H1 (cell line): Measurements from ENCODE around the gene CGRRF1. TPM values are rescaled to one million over a fixed set of nuclear protein-coding genes. Genes with fewer than 3 reads are reported as not detected.

Source experiments
- CTCF ChIA-PET: fragments of 300-600 bp; sonication (Branson Sonifier 250); formaldehyde crosslinking; loops from one replicate; lab custom pipeline; 2021; ENCODE audit not compliant: partially characterized antibody; lab: Charles Lee
- POLR2A ChIA-PET: fragments of 300-600 bp; sonication (Branson Sonifier 250); formaldehyde crosslinking; loops from one replicate; lab custom pipeline; 2021; ENCODE audit warnings: inconsistent platforms; ENCODE audit not compliant: partially characterized antibody; lab: Charles Lee
- DNase-seq, 2 experiments: peaks; one replicate each; pipeline versions ENCODE4 v3.0.0 to v3.0.0-alpha.2; 2010 to 2022; ENCODE audit warnings: low spot score in 2 of 2, low read depth in 1 of 2, mixed read lengths in 1 of 2
- FAIRE-seq: peaks from 2 replicates; lab custom pipeline; 2011; peaks lifted over from hg19 to GRCh38; lab: Jason Lieb, UNC
- H2AFZ ChIP-seq: 2 replicates; pipeline ENCODE4 v1.8.1; 2012; ENCODE audit warnings: low read length, inconsistent platforms
- H2AK5ac ChIP-seq: 2 replicates; pipeline ENCODE4 v1.6.1; 2013; ENCODE audit warnings: low read depth, low read length
- H2BK120ac ChIP-seq: replicated peaks from 2 replicates; pipeline ENCODE3; 2013; ENCODE audit warnings: low read depth, low read length, inconsistent platforms
- H2BK12ac ChIP-seq: 2 replicates; pipeline ENCODE4 v1.6.1; 2013; ENCODE audit warnings: low read depth, low read length
- H2BK15ac ChIP-seq: 2 replicates; pipeline ENCODE4 v1.6.1; 2013; ENCODE audit warnings: low read length
- H2BK20ac ChIP-seq: 2 replicates; pipeline ENCODE4 v1.6.1; 2013; ENCODE audit warnings: low read length
- H2BK5ac ChIP-seq: 2 replicates; pipeline ENCODE4 v1.6.1; 2013; ENCODE audit warnings: low read depth, low read length
- H3K14ac ChIP-seq: 2 replicates; pipeline ENCODE4 v1.6.1; 2013; ENCODE audit warnings: inconsistent platforms; ENCODE audit not compliant: insufficient read length
- H3K18ac ChIP-seq: 2 replicates; pipeline ENCODE4 v1.6.1; 2013; ENCODE audit warnings: low read length; ENCODE audit errors: extremely low read depth
- H3K23ac ChIP-seq: 2 replicates; pipeline ENCODE4 v1.6.1; 2013; ENCODE audit warnings: inconsistent platforms; ENCODE audit not compliant: insufficient read length
- H3K23me2 ChIP-seq: 2 replicates; pipeline ENCODE4 v1.6.1; 2013; ENCODE audit warnings: low read depth, low read length
- H3K27ac ChIP-seq: 2 replicates; pipeline ENCODE4 v1.6.1; 2011; ENCODE audit warnings: low read depth, low read length, inconsistent platforms
- H3K27me3 ChIP-seq, 4 experiments: replicated peaks in 1 of 4; 1 replicate in 1 of 4; 2 replicates in 3 of 4; pipeline versions ENCODE4 v1.6.1 to v1.8.1; 2011 to 2013; ENCODE audit warnings: low read length in 3 of 4, mild to moderate bottlenecking in 3 of 4, inconsistent platforms in 2 of 4, mixed read lengths in 2 of 4, moderate library complexity in 1 of 4; ENCODE audit not compliant: control insufficient read depth in 3 of 4, insufficient read depth in 3 of 4; ENCODE audit errors: extremely low read depth in 1 of 4
- H3K36me3 ChIP-seq, 4 experiments: 2 replicates each; pipeline versions ENCODE4 v1.6.1 to v1.8.1; 2011 to 2013; ENCODE audit warnings: mild to moderate bottlenecking in 4 of 4, low read length in 3 of 4, moderate library complexity in 2 of 4, control low read depth in 1 of 4, inconsistent platforms in 1 of 4; ENCODE audit not compliant: insufficient read depth in 4 of 4, control insufficient read depth in 2 of 4
- H3K4ac ChIP-seq: replicated peaks from 2 replicates; pipeline ENCODE3; 2013; ENCODE audit warnings: low read length, low read depth, mixed read lengths, inconsistent platforms; ENCODE audit not compliant: insufficient read length
- H3K4me1 ChIP-seq, 4 experiments: replicated peaks in 1 of 4; 1 replicate in 1 of 4; 2 replicates in 3 of 4; pipeline versions ENCODE4 v1.6.1 to v1.8.1; 2011 to 2013; ENCODE audit warnings: low read length in 3 of 4, inconsistent platforms in 2 of 4, mixed read lengths in 1 of 4; ENCODE audit not compliant: insufficient read depth in 4 of 4, control insufficient read depth in 3 of 4
- H3K4me2 ChIP-seq, 2 experiments: 2 replicates each; pipeline versions ENCODE4 v1.6.1 to v1.8.1; 2011 to 2013; ENCODE audit warnings: low read depth in 2 of 2, low read length in 2 of 2, control low read depth in 1 of 2, inconsistent platforms in 1 of 2, mild to moderate bottlenecking in 1 of 2; ENCODE audit not compliant: insufficient read depth in 1 of 2
- H3K4me3 ChIP-seq, 4 experiments: fragments of 200-600, 300-600 bp in 1 of 4; sonication (generic), shearing (Covaris generic), sonication (Bioruptor Twin) in 1 of 4; 2 replicates each; pipeline versions ENCODE4 v1.5.1 to v1.8.1; 2011 to 2016; ENCODE audit warnings: low read length in 4 of 4, low read depth in 3 of 4, control low read depth in 2 of 4, inconsistent platforms in 2 of 4, mild to moderate bottlenecking in 2 of 4, mixed read lengths in 1 of 4, moderate library complexity in 1 of 4; ENCODE audit not compliant: insufficient read depth in 2 of 4; ENCODE audit errors: extremely low read depth in 1 of 4
- H3K56ac ChIP-seq: replicated peaks from 2 replicates; pipeline ENCODE3; 2013; ENCODE audit warnings: low read depth, mild to moderate bottlenecking, mixed read lengths, low read length, inconsistent platforms; ENCODE audit not compliant: insufficient read length
- H3K79me1 ChIP-seq: 2 replicates; pipeline ENCODE4 v1.6.1; 2013; ENCODE audit warnings: low read depth, low read length, control low read depth
- H3K79me2 ChIP-seq, 2 experiments: 2 replicates each; pipeline versions ENCODE4 v1.6.1 to v1.8.1; 2012 to 2013; ENCODE audit warnings: low read length in 2 of 2, mild to moderate bottlenecking in 2 of 2, inconsistent platforms in 1 of 2; ENCODE audit not compliant: insufficient read depth in 2 of 2, control insufficient read depth in 1 of 2
- H3K9ac ChIP-seq, 4 experiments: replicated peaks in 1 of 4; 1 replicate in 1 of 4; 2 replicates in 3 of 4; pipeline versions ENCODE4 v1.6.1 to v1.8.1; 2011 to 2013; ENCODE audit warnings: low read depth in 3 of 4, low read length in 3 of 4, control low read depth in 2 of 4, mild to moderate bottlenecking in 2 of 4, moderate library complexity in 2 of 4, inconsistent platforms in 1 of 4; ENCODE audit errors: extremely low read depth in 1 of 4
- H3K9me3 ChIP-seq, 2 experiments: 2 replicates each; pipeline versions ENCODE4 v1.6.1 to v1.8.1; 2012 to 2013; ENCODE audit warnings: mild to moderate bottlenecking in 2 of 2, moderate library complexity in 2 of 2, control low read depth in 1 of 2, inconsistent platforms in 1 of 2, low read depth in 1 of 2, low read length in 1 of 2, mixed read lengths in 1 of 2; ENCODE audit not compliant: insufficient read depth in 2 of 2
- H4K20me1 ChIP-seq, 2 experiments: replicated peaks in 1 of 2; 2 replicates each; pipeline versions ENCODE3 to v1.8.1; 2011 to 2013; ENCODE audit warnings: inconsistent platforms in 2 of 2, low read length in 2 of 2, mild to moderate bottlenecking in 1 of 2; ENCODE audit not compliant: insufficient read depth in 2 of 2, control insufficient read depth in 1 of 2
- H4K5ac ChIP-seq: 2 replicates; pipeline ENCODE4 v1.6.1; 2013; ENCODE audit warnings: low read length, low read depth, mixed read lengths, inconsistent platforms; ENCODE audit not compliant: insufficient read length
- H4K8ac ChIP-seq: 2 replicates; pipeline ENCODE4 v1.8.0; 2013; ENCODE audit warnings: mild to moderate bottlenecking, moderate library complexity, low read length, inconsistent platforms; ENCODE audit not compliant: insufficient read depth; ENCODE audit errors: extremely low read depth
- H4K91ac ChIP-seq: replicated peaks from 2 replicates; pipeline ENCODE3; 2013; ENCODE audit warnings: low read length, mixed read lengths, inconsistent platforms; ENCODE audit not compliant: insufficient read length
- ASH2L ChIP-seq: fragments of 200-600, 300-600 bp; sonication (generic); IDR thresholded peaks from one replicate; pipeline ENCODE4 v1.7.1; 2017; ENCODE audit warnings: low read length
- JUN ChIP-seq: IDR thresholded peaks from 2 replicates; pipeline ENCODE4 v1.6.1; 2011; ENCODE audit warnings: low read depth, mild to moderate bottlenecking, improper control_type of control experiment, low read length
- KDM1A ChIP-seq: fragments of 200-600, 300-600 bp; sonication (generic); IDR thresholded peaks from 2 replicates; pipeline ENCODE4 v1.7.1; 2016; ENCODE audit warnings: mild to moderate bottlenecking, low read length, borderline replicate concordance
- NANOG ChIP-seq: IDR thresholded peaks from 2 replicates; pipeline ENCODE4 v1.6.1; 2011; ENCODE audit warnings: low read length, low read depth, mild to moderate bottlenecking, inconsistent platforms; ENCODE audit not compliant: insufficient read depth, poor library complexity, severe bottlenecking
- SP1 ChIP-seq: IDR thresholded peaks from 2 replicates; pipeline ENCODE4 v1.6.1; 2011; ENCODE audit warnings: low read depth, low read length
- SP4 ChIP-seq: IDR thresholded peaks from 2 replicates; pipeline ENCODE4 v1.6.1; 2012; ENCODE audit warnings: low read length, inconsistent platforms
- SRF ChIP-seq: IDR thresholded peaks from 2 replicates; pipeline ENCODE4 v1.6.1; 2011; ENCODE audit warnings: mild to moderate bottlenecking, low read depth, low read length, moderate library complexity
- TAF1 ChIP-seq: IDR thresholded peaks from 2 replicates; pipeline ENCODE4 v1.6.1; 2011; ENCODE audit warnings: mild to moderate bottlenecking, low read depth, low read length
- TCF12 ChIP-seq: IDR thresholded peaks from 2 replicates; pipeline ENCODE4 v1.6.1; 2011; ENCODE audit warnings: low read depth, mild to moderate bottlenecking, low read length
- USF2 ChIP-seq: IDR thresholded peaks from 2 replicates; pipeline ENCODE4 v1.6.1; 2011; ENCODE audit warnings: low read length, improper control_type of control experiment
- WGBS, 2 experiments: shearing (Covaris generic) in 1 of 2; methylation state at CpG; one replicate each; pipeline versions ENCODE4 v1.1.6 to v1.1.7; 2013 to 2015; ENCODE audit warnings: low lambda C conversion rate in 2 of 2, mixed read lengths in 2 of 2, inconsistent platforms in 1 of 2, low coverage in 1 of 2, missing lambda C conversion rate in 1 of 2; ENCODE audit not compliant: insufficient replicate concordance in 2 of 2, insufficient coverage in 1 of 2, insufficient read length in 1 of 2; ENCODE audit errors: extremely low coverage in 1 of 2, missing lambda C conversion rate in 1 of 2; 5-methylcytosine and 5-hydroxymethylcytosine counted together
- polyA plus RNA-seq, 7 experiments: library from polyadenylated mRNA; depleted of rRNA in 3 of 7; stranded (reverse) in 5 of 7; unstranded in 2 of 7; fragments of >200 nt in 5 of 7; fragments of 200-250 nt in 2 of 7; gene quantifications; 1 replicate in 5 of 7; 2 replicates in 1 of 7; 4 replicates in 1 of 7; pipeline versions ENCODE4 v1.2.1 to v1.2.3, GENCODE V29; 2011 to 2013; ENCODE audit warnings: missing spikeins in 2 of 7, mixed read lengths in 2 of 7
- total RNA-seq: library from RNA; stranded (reverse); fragmentation: NEBNext Ultra II Directional; extraction: Animal tissue kit (Norgen Biotek cat#: 25700); gene quantifications from 2 replicates; pipeline ENCODE4 v1.2.1, GENCODE V29; 2021
- TF ChIP-seq, protein P1 (sequence below), 3 experiments: IDR thresholded peaks; 1 replicate in 2 of 3; 2 replicates in 1 of 3; pipeline versions ENCODE4 v1.5.1 to v1.6.1; 2011; ENCODE audit warnings: low read length in 3 of 3, mild to moderate bottlenecking in 3 of 3, inconsistent platforms in 2 of 3, low read depth in 1 of 3, moderate library complexity in 1 of 3; ENCODE audit not compliant: insufficient read depth in 1 of 3; ENCODE audit errors: control extremely low read depth in 1 of 3

The CGRRF1 gene
- total and polyA plus RNA-seq, 2 of the 8 experiments (the other 6 are each of a cell fraction or from before 2014, with no cell fraction given) = 7.4 to 20.2 TPM

GRCh38 chr14:54512393-54512792 is 2.7 kb downstream of the CGRRF1 start:
- CTCF ChIA-PET = interaction anchor here (1.1 to 1.4 kb wide), 3 partner anchors 10 to 19 kb away, joined by 3 to 5 read pairs (median 3); no protein-coding TSS in a partner anchor
- TF ChIP-seq KDM1A (no peak), ASH2L (no peak), SP4 (no peak), NANOG (no peak), TAF1 (no peak), TCF12 (no peak), JUN (no peak), USF2 (no peak), SP1 (no peak), SRF (no peak)
- TF ChIP-seq, protein P1, sequence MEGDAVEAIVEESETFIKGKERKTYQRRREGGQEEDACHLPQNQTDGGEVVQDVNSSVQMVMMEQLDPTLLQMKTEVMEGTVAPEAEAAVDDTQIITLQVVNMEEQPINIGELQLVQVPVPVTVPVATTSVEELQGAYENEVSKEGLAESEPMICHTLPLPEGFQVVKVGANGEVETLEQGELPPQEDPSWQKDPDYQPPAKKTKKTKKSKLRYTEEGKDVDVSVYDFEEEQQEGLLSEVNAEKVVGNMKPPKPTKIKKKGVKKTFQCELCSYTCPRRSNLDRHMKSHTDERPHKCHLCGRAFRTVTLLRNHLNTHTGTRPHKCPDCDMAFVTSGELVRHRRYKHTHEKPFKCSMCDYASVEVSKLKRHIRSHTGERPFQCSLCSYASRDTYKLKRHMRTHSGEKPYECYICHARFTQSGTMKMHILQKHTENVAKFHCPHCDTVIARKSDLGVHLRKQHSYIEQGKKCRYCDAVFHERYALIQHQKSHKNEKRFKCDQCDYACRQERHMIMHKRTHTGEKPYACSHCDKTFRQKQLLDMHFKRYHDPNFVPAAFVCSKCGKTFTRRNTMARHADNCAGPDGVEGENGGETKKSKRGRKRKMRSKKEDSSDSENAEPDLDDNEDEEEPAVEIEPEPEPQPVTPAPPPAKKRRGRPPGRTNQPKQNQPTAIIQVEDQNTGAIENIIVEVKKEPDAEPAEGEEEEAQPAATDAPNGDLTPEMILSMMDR (IDR thresholded peaks at IDR 0.05; ENCODE audit: control extremely low read depth in 1 of 3, insufficient read depth in 1 of 3, low read depth in 1 of 3, low read length in 3 of 3) = no peak

More at GRCh38 chr14:54512393-54512792, 2.7 kb downstream of the CGRRF1 start:
- Histone ChIP-seq H3K9ac (no peak overlapping the region), H3K18ac (no peak overlapping the region), H2BK12ac (no peak overlapping the region), H3K27me3 (no peaks in the 10 kb centered on the region), H3K23ac (no peak overlapping the region), H2BK5ac (no peak overlapping the region), H4K20me1 (no peaks in the 10 kb centered on the region), H3K14ac (no peak overlapping the region), H2AK5ac (no peak overlapping the region), H3K4me1 (peaks cover 0 to 4% (median under 1%) of the 10 kb centered on the region in 4 experiments; a peak in 2 of 7 replicates), H3K36me3 (peaks cover 0 to 3% (median 1%) of the 10 kb centered on the region in 4 experiments; a peak in 3 of 8 replicates), H3K79me1 (peaks cover 4% of the 10 kb centered on the region; the same call in 1 of the 2 replicates), H2BK15ac (no peak overlapping the region), H2AFZ (no peak overlapping the region), H2BK20ac (no peak overlapping the region), H3K9me3 (peaks cover 0 to 6% of the 10 kb centered on the region in 2 experiments; a peak in 1 of 4 replicates), H3K27ac (no peak overlapping the region), H4K5ac (no peak overlapping the region), H4K91ac (no peak overlapping the region), H2BK120ac (no peak overlapping the region), H3K56ac (no peak overlapping the region), H4K8ac (no peak overlapping the region), H3K4ac (no peak overlapping the region), H3K4me2 (no peak overlapping the region), H3K4me3 (no peak overlapping the region), H3K79me2 (peaks cover 0 to 69% of the 10 kb centered on the region in 2 experiments; a peak in 2 of 4 replicates), H3K23me2 (peaks cover 5% of the 10 kb centered on the region; the same call in 1 of the 2 replicates)
- POLR2A ChIA-PET = interaction anchor here (1.0 kb wide), 1 partner anchor 24 kb away, joined by 4 read pairs; the partner anchor contains the start of gene GMFB
- WGBS, 2 experiments = 95% methylated on average over 1 of the region's 1 CpG; no CpG with 5 or more reads in 1 of the 2 experiments
- DNase-seq = no peak
- no peak for FAIRE-seq
